ENCODE results near the gene SLC66A2. TPM values are rescaled to one million over a fixed set of nuclear protein-coding genes. Genes with fewer than 3 reads are reported as not detected.

Gene SLC66A2
- total RNA-seq, 1 experiment from 2014 or later, result 19.5 TPM

- CTCF ChIA-PET, result interaction anchor here (0.8 kb wide), 1 partner anchor 9 kb away, joined by 3 read pairs; no protein-coding TSS in a partner anchor
- H3K4me1 ChIP-seq, result peaks cover 5% of the 10 kb centered on the region; the same call in 1 of the 2 replicates
These were observed 7.8 kb downstream of the SLC66A2 start for GRCh38 chr18:79943608-79944125.

GRCh38 chr18:79942786-79943607 lies 8.5 kb downstream of the SLC66A2 start:
- no peaks in the 10 kb centered on the region for H3K27me3 ChIP-seq (replicated peaks; ENCODE audit: control insufficient read depth, insufficient read depth, low read length)
- POLR2A ChIA-PET, result no interaction called here
- H3K27me3 Mint-ChIP-seq (ENCODE audit: insufficient read depth, unreplicated experiment), result no peaks in the 10 kb centered on the region
- CTCF ChIA-PET, result interaction anchor here (0.8 kb wide), 1 partner anchor 9 kb away, joined by 3 read pairs; no protein-coding TSS in a partner anchor
- H3K27ac Mint-ChIP-seq (ENCODE audit: unreplicated experiment), result no peak overlapping the region
- no peak for TF ChIP-seq CTCF (IDR thresholded peaks at IDR 0.05; ENCODE audit: insufficient read depth in 1 of 2, low read depth in 1 of 2, low read length in 1 of 2, severe bottlenecking in 1 of 2, unreplicated experiment in 1 of 2)
- DNase-seq, result no peak
- no TSS peak for BruUV-seq (replicated peaks)
- no peaks in the 10 kb centered on the region for H3K9me3 Mint-ChIP-seq (ENCODE audit: unreplicated experiment)
- no peaks in the 10 kb centered on the region for H3K4me1 Mint-ChIP-seq (ENCODE audit: low read depth, unreplicated experiment)
- H3K4me3 ChIP-seq (ENCODE audit: low read depth, low read length), result no peak overlapping the region
- H3K9me3 ChIP-seq, result no peaks in the 10 kb centered on the region
- peaks cover 5% of the 10 kb centered on the region for H3K36me3 Mint-ChIP-seq (ENCODE audit: insufficient read depth, unreplicated experiment)
- no peaks in the 10 kb centered on the region for H3K36me3 ChIP-seq (ENCODE audit: control insufficient read depth, insufficient read depth, low read length)
- peaks cover 5% of the 10 kb centered on the region; the same call in 1 of the 2 replicates for H3K4me1 ChIP-seq
- no peak overlapping the region for H3K4me3 Mint-ChIP-seq (ENCODE audit: unreplicated experiment)
- intact Hi-C loops (cut with micrococcal nuclease; ENCODE audit: unreplicated experiment), result no loop called here

More at GRCh38 chr18:79943608-79944125, 7.8 kb downstream of the SLC66A2 start:
- Histone ChIP-seq H3K36me3 (ENCODE audit: control insufficient read depth, insufficient read depth, low read length) (no peaks in the 10 kb centered on the region), H3K4me3 (ENCODE audit: low read depth, low read length) (no peak overlapping the region), H3K27me3 (replicated peaks; ENCODE audit: control insufficient read depth, insufficient read depth, low read length) (no peaks in the 10 kb centered on the region), H3K9me3 (no peaks in the 10 kb centered on the region)
- Mint-ChIP-seq H3K27ac (ENCODE audit: unreplicated experiment) (no peak overlapping the region), H3K9me3 (ENCODE audit: unreplicated experiment) (no peaks in the 10 kb centered on the region), H3K27me3 (ENCODE audit: insufficient read depth, unreplicated experiment) (no peaks in the 10 kb centered on the region), H3K36me3 (ENCODE audit: insufficient read depth, unreplicated experiment) (peaks cover 5% of the 10 kb centered on the region), H3K4me1 (ENCODE audit: low read depth, unreplicated experiment) (no peaks in the 10 kb centered on the region), H3K4me3 (ENCODE audit: unreplicated experiment) (no peak overlapping the region)
- BruUV-seq (replicated peaks), result no TSS peak
- intact Hi-C loops (cut with micrococcal nuclease; ENCODE audit: unreplicated experiment), result no loop called here
- TF ChIP-seq CTCF (IDR thresholded peaks at IDR 0.05; ENCODE audit: insufficient read depth in 1 of 2, low read depth in 1 of 2, low read length in 1 of 2, severe bottlenecking in 1 of 2, unreplicated experiment in 1 of 2), result no peak
- POLR2A ChIA-PET, result no interaction called here
- DNase-seq, result no peak

GRCh38 chr18:79942211-79942610 lies 9.2 kb downstream of the SLC66A2 start:
- no peak for DNase-seq
- Histone ChIP-seq H3K27me3 (replicated peaks; ENCODE audit: control insufficient read depth, insufficient read depth, low read length) (no peaks in the 10 kb centered on the region), H3K4me3 (ENCODE audit: low read depth, low read length) (no peak overlapping the region), H3K4me1 (peaks cover 5% of the 10 kb centered on the region; the same call in 1 of the 2 replicates), H3K36me3 (ENCODE audit: control insufficient read depth, insufficient read depth, low read length) (no peaks in the 10 kb centered on the region), H3K9me3 (no peaks in the 10 kb centered on the region)
- ChIA-PET CTCF (no interaction called here), POLR2A (no interaction called here)
- TF ChIP-seq CTCF (IDR thresholded peaks at IDR 0.05; ENCODE audit: insufficient read depth in 1 of 2, low read depth in 1 of 2, low read length in 1 of 2, severe bottlenecking in 1 of 2, unreplicated experiment in 1 of 2), result no peak
- Mint-ChIP-seq H3K4me3 (ENCODE audit: unreplicated experiment) (no peak overlapping the region), H3K4me1 (ENCODE audit: low read depth, unreplicated experiment) (no peaks in the 10 kb centered on the region), H3K9me3 (ENCODE audit: unreplicated experiment) (no peaks in the 10 kb centered on the region), H3K27me3 (ENCODE audit: insufficient read depth, unreplicated experiment) (no peaks in the 10 kb centered on the region), H3K36me3 (ENCODE audit: insufficient read depth, unreplicated experiment) (peaks cover 5% of the 10 kb centered on the region), H3K27ac (ENCODE audit: unreplicated experiment) (no peak overlapping the region)
- intact Hi-C loops (cut with micrococcal nuclease; ENCODE audit: unreplicated experiment), result no loop called here
- no TSS peak for BruUV-seq (replicated peaks)
